ENCODE results near the gene ITGA11.
A peak's percentile ranks its signal among the peaks of the same experiment; 100 is the strongest.

ITGA11 gene

DNA sequence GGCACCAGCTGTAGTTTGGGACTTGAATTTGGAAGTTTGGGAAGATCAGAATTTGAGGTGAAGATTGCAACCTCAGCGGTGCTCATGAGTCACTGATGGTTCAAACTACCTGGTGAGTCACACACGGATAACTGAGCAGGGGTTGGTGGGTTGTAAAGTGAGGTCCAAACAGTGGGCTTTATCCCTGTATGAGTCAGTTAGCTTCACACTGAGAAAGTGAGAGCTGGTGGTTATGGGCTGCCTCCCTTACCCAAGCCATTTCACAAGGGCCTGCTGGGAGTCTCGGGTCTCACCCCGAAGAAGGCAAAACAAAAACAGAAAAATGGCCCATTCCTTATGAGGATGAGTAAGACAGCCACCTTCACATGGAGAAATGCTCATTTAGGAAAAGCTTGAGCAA lies 77.0 kb downstream of the ITGA11 start:
- no peak for DNase-seq (ENCODE audit: low read depth in 3 of 3, low spot score in 1 of 3)

DNA sequence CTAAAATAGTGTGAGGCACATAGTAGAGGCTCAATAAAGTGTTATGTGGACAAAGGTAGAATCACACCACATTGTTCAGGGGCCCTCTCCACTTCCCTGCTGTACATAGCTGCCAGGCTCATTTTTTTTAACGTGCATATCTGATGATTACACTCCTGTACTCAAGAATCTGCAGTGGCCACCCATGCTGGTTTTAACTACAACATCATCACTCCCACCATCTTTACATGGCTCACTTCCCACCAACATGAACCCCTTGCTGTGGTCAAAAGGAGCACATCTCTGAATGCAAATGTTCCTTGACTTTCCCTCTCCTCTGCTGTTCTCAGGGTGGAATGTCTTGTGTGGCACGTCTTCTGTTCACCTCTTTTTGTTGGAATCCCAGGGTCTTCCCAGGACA lies 77.7 kb downstream of the ITGA11 start:
- DNase-seq (ENCODE audit: low read depth in 3 of 3, low spot score in 1 of 3) = no peak

DNA sequence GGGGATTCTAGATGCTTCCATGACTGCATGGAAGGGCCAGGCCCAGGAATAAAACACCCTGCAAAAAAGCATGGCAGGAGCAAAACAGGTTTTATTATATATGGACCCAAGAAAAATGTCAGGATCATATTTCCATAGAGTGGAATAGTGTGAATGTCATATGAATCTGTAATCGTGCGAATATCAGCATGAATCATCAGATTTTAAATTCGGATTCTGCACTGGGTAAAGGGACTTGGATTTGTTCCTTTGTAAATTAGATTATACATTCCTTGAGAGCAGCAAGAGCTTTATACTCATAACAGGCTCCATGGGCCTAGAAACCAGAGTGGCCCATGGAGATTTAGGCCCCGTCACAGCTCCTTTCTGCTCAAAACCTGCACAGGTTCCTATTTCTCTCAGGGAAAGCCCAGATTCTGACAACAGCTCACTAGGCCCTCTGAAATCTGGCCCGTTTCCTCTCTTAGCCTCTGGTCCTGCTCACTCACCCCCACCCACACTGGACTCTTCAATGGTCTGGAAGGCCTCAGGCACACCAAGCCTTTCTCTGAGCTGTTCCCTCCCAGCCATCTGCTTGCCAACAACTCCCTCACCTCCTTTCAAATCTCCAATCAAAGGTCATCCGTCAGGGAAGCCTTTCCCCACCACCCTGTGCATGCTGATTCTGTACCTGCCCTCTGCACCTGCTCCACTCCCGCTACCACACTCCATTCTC lies 78.4 kb downstream of the ITGA11 start:
- no peak for DNase-seq (ENCODE audit: low read depth in 3 of 3, low spot score in 1 of 3)

DNA sequence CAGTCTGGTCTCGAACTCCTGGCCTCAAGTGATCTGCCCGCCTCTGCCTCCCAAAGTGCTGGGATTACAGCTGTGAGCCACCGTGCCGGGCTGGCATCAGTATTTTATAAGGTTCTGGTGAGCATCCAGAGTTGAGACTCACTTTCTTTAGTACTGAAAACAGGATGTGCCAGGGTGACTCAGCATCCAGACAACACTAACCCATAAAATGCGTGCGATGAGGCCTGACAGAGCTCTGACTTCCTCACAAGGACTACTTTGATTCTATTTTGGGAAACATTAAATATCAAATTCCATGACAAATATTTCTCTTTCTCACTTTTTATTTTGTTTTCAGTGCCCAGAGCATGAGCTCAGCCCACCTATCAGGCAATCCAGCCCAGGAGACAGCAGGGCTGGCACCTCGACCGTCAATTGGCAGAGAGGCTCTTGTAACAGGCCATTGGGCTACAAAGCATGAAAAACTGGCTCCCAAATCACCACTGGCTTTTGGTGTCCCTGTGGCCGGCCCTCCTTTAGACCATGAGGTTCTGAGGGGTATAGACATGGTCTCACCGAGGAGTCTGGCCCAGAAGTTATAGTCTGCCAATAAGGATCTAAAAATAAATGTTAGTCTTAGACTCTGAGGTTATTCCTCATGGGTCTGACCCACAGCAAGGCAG lies 79.4 kb downstream of the ITGA11 start:
- peak in 2 of 3 donors; percentile 1 to 7 for DNase-seq (ENCODE audit: low read depth in 3 of 3, low spot score in 1 of 3)

DNA sequence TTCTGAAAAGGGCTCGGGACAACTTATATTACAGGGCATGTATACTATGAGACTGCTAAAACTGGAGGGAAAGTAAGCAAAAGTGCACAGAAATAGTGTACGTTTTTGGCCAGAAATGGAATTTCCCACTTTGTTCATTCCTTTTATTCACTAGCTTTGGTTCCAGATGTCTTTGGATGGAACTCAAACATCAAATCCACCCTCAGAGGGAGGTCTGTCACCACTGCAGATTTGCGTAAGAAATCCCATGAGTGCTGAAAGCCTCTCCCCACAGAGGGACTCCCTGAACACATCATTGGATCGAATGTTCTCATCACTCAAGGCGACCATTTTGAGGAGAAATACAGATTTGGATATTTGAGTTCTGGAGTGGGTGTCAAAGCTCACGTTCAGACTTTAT lies 82.8 kb downstream of the ITGA11 start:
- no peak for DNase-seq (ENCODE audit: low read depth in 3 of 3, low spot score in 1 of 3)

DNA sequence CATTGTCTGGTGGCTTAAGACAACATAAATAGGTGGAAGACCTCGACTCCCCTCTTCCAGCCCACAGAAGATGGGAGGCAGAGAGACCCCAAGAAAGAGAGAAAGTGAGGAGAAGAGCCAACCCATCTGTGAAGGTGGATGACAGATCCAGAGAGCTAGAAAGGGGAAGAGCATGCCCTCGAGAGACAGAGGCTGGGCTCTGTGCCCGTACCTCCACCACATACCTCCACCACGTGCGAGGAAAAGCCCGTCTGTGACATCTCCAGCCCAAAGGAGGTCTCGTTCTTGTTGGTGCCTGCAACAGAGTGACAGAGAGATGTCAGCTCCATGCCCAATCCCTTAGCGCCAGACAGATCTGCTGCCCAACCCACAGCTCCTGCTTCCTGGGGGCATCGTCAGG lies 83.4 kb downstream of the ITGA11 start:
- DNase-seq (ENCODE audit: low read depth in 3 of 3, low spot score in 1 of 3) = no peak

DNA sequence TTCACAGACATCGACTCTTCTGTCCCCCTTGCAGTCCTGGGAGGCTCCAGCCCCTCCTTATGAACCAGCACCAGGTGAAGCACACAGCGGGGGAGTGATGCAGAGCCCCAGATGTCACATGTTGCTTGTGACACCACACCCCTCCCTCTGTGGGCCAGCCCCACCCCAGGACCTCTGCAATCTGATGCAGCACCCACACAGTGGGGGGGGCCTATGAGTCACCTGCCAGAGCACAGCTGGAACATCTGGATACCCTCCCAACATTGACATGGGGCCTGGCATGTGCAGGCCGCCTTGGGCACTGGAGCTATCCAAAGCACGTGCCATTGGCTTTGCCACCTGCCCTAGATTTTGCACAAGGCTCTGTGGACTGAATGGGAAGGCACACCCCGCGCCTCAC lies 83.9 kb downstream of the ITGA11 start:
- DNase-seq (ENCODE audit: low read depth in 3 of 3, low spot score in 1 of 3) = no peak

DNA sequence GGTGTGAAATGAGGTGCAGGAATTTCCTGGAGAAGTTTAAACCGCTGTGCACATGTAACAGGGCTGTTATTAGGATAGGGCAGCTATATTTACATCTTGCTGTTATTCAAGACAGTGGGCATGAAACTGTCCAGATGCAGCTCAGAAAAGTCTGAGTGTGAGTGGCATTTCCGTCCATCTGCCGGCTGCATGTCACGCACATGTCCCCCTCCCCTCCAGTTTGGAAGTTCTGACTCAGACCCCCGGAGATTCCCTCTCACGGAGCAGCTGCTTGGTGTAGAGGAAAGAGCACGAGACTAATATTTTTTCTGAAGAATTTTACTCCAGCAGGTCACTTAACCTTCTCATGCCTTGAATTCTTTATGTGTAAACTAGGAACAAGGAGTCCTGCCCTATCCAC lies 84.6 kb downstream of the ITGA11 start:
- DNase-seq (ENCODE audit: low read depth in 3 of 3, low spot score in 1 of 3) = no peak

DNA sequence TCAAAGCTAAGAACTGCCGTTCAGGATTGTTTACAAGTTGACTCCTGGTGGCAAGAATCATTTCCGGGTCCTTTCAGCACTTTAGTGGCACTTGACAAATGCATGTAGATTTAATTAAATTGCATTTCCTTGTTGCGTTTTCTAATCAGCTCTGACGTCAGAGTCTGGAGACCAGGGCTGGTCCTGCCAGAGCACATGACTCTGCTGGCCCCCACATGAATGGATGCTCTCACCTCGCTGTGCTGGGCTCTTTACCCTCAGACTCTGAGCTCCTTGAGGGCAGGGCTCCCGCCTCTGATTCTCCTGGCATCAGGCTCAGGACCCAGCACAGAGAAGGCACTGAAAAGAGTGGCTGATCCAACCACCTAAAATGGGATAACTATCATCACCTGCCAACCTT lies 85.0 kb downstream of the ITGA11 start:
- DNase-seq (ENCODE audit: low read depth in 3 of 3, low spot score in 1 of 3) = no peak

DNA sequence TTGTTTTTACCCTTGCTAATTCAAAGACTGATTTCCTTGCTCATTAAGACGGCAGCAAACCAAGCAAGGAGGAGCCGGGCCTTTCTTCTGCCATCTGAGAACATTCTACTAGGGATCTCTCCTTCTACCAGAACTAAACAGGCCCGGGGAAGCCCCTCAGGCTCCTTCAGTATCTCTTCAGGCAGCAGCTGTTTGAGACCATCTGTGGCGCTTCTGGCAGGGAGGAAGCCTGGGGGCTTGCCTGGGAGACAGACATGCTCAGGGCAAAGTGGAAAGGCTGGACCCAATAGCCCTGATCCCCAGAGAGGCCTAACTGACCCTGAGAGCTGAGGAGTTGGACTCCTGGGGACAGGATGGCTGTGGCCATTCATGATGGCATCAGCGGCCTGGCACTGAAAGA lies 86.5 kb downstream of the ITGA11 start:
- DNase-seq (ENCODE audit: low read depth in 3 of 3, low spot score in 1 of 3) = no peak

DNA sequence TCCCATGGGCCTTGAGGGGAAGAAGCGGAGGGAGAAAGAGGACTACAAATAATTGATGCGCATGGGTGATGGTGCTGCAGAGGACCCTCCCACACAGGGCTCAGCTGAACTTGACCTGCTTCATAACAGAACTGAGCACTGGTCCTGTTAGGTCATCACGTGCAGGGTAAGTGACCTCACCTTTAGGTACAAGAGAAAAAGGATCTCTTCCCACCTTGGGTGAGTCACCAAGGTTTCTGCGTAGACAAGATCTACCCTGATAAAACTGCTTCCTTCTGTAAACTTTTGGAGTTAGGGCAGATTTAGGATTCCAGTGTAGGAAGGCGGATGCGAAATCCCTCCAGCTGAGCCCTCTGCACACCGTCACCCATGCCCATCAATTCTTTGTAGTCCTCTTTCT lies 87.4 kb downstream of the ITGA11 start:
- no peak for DNase-seq (ENCODE audit: low read depth in 3 of 3, low spot score in 1 of 3)

DNA sequence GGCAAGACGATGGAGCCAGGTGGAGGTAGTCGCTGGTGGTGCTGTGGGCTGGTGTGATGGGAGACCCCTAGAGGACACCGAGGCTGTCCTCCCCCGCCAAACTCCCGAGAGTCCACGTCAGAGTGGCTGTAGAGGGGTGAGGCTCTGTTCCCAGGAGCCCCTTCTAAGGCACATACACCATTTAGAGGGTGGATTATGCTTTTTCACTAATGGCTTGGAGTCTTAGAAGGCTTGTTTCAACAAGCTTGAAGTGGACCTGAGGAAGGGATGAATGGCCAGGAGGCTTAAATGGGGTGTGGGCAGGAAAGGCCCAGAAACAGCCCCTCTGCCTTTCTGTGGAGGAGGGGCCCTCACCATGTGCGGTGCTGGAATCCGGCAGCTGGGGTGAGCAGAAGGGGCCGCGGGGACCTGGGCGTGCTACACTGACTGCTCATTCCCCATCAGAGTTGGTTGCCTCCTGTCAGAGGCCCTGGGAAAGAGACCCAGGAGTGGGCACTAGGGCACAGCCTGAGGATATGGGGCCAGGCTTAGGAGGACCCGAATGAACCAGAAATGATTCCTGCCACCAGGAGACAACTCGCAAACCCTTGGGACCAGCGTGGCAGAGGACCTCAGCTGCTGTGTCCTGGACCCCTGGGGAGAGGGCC lies 88.3 kb downstream of the ITGA11 start:
- no peak for DNase-seq (ENCODE audit: low read depth in 3 of 3, low spot score in 1 of 3)

DNA sequence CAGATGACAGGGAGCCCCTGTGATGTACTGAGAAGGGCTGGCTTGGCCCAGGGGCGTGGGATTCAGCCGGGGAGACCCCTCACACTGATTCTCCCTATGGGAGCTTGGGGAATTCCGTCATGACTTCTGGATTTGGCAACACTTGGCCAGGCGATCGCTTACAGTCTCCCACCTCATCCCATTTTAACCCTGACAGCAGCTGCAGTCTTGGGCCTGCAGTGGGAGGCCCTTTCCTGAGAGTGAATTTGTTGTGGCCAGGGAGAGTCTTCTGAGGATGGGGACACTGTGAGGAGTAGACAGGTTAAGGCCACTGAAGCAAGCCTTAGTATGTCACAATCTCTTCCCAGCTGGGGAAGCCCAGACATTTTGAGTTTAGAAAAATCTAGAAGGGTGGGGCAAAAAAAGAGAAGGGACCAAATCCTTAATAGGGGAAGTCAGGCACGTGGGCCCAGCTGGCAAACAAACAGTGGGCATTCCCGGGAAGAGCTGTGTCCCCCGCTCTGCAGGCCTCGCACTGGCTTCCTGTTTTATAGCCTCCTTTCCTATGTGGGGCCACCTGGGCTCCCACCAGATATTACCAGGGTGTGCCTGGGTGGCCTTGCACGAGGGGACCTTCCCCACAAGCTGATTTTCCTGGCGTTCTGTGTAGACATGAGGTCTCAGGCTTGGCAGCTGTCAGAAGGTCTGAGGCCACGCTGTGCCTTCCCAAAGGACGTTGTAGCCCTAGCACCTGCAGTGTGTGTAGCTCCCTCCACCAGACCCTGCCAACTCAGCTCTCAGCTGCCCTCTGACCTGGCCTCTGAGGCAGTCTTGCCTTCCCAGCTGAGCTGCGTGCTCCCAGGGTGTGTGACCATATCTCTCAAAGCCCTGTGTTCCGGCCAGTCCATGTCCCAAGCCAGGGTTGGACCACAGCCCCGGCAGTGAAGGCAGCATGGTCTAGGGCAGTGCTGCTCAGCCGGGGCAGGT lies 89.9 kb downstream of the ITGA11 start:
- no peak for DNase-seq (ENCODE audit: low read depth in 3 of 3, low spot score in 1 of 3)

DNA sequence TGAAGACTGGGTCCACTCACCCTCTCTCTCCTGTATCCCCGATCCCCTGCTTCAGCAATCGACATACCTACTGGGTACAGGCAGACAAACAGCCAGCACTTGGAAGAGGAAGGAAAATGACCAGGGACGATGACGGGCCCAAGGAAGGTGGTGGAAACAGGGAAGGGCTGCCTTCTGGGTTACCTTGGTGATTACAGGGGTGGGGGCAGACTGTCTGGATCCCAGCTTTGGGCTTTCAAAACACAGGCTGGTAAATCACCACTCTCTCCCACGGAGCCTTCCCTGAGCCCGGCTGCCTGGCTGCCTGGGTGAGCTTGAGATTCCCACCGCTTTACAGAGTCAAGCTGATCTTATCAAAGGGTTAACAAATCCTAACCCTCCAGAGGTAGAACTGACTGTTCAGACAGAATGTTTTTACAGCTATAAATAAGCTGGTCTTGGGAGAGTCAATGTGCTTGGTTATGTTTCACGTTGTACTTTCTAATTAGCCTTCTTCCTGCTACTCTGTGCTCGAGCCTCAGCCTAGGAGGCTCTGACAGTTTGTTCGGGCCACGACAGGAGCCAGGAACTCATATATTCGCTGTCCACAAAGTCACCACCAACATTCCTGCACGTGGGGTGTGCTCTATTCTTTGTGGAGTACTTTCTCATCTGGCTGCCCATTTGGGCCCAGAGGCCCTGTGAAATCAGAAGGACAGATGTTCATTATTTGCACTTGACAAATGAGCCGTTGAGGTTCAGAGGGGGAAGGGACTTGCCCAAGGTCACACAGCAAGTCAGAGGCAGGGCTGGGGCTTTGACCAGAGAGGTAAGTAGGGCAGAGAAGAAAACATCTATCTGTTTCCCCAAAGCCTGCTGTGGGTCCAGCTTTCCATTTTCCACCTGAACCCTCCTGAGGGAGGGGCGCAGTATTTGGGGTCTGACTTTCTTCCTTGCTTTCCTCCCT lies 91.0 kb downstream of the ITGA11 start:
- DNase-seq (ENCODE audit: low read depth in 3 of 3, low spot score in 1 of 3) = no peak

DNA sequence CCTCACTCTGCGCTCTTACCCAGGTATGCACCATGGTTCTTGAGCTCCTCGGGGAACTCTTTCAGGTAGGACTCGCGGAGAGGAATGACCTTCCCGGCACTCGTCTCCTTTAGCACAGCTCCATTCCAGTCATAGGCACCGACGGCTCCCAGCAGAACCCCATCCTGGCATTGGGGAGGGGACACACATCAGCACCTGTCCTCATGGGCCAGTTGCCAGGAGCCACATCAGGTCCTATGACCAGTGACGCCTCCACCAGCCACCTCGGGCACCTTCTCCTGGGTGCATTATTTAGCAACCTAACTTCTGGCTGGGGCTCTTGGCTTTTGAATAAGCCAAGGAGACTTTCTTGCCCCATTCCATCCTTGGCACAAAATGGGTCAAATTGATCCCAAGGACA lies 92.5 kb downstream of the ITGA11 start:
- no peak for DNase-seq (ENCODE audit: low read depth in 3 of 3, low spot score in 1 of 3)

DNA sequence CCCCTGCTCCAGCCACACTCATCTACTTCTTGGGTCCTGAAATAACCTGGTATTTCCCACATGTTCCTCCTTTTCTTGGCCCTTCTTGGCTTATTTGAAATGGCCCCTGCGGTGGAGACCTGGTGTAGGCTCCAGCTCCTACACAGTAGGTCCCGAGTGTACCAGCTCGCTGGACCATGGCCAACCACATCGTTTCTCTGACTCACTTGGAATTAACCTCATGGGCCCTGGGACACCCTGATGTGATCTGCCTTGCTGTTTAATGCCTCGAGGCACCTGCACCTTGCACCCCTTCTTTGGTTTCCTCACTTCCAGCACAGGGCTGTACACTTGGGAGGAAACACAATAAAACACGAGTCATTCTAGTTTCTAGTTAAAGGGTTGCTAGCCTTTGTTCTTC lies 94.1 kb downstream of the ITGA11 start:
- DNase-seq (ENCODE audit: low read depth in 3 of 3, low spot score in 1 of 3) = no peak

DNA sequence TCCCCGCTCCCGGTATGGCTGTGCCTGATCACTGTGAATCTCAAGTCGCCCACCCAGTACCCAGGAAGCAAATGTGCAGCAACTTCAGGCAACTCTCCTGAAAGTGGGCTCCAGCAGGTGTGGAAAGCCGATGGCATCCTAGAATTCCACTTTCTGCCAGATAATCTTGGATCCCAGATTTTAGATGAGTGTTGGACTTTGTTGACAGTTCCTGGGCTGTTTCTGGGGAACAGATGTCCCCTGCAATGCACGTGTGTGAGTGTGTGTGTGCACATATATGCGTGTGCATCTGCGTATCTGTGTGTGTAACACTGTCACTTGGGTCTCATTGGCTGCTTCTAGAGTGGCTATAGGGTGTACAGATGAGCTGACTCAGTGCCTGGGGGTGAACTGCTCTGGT lies 95.4 kb downstream of the ITGA11 start:
- DNase-seq (ENCODE audit: low read depth in 3 of 3, low spot score in 1 of 3) = no peak

DNA sequence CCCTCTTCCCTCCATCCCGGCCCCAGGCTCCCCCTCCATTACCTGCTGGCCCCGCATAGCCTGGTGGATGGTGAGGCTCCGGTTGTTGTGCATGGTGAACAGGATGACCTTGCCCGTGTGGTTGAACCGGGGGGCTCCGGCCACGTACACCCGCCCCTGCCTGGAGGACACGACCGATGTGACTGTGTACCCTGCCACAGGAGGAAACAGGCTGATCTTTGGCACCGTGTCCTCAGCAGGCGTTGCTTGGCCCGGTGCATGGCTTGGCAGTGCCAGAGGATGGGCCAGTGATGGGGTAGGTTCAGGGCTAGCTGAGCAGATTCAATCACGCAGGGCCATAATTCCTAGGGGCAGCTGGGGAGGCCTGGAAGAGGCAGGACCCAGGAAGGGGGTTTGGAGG lies 96.3 kb downstream of the ITGA11 start:
- DNase-seq (ENCODE audit: low read depth in 3 of 3, low spot score in 1 of 3) = no peak

DNA sequence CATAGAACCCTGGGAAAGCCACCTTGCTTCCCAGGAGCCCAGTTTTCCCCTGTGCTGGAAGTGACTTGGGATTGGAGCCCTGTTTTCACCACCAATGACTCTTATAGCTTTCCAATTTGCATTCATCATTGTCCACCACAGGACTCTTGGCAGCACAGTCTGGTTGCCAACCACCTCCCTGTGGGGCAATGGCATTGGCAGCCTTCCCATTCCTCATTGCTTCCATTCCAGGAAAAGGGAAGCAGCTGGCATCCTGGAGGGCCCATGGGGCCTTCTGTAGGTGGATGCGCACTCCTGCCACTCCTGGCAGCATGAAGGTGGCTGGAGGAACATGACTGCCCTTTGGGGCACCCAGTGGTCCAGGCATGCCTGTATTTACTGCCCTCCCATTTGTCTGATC lies 96.7 kb downstream of the ITGA11 start:
- DNase-seq (ENCODE audit: low read depth in 3 of 3, low spot score in 1 of 3) = no peak

DNA sequence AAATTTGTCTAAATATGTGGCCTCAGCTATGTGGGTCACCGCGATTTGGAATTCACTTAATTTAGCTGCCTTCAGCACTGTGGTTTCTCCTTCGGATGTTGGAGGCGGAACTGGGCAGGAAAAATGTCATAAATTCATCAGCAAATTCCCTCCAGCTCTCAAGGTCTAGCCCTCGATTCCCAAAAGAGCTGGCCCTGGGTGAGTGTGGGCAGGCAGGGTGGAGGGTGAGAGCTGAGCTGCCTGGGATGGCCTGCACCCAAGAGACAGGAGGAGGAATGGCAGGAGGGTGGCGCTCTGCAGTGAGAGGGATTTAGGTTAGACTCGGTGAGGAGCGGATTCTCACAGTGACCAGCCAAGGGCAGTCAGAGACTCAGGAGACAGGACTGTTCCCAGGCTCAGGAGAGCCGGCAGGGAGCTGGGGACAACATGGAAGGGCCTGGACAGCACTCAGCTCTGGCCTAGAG lies 97.3 kb downstream of the ITGA11 start:
- no peak for DNase-seq (ENCODE audit: low read depth in 3 of 3, low spot score in 1 of 3)
